Measurements from ENCODE around the gene PITRM1. TPM values are rescaled to one million over a fixed set of nuclear protein-coding genes. Genes with fewer than 3 reads are reported as not detected.
A peak's percentile ranks its signal among the peaks of the same experiment; 100 is the strongest.

The PITRM1 gene
- total and polyA plus RNA-seq, 7 experiments from 2014 or later, result 35.1 to 90.8 (median 71.8) TPM

DNA sequence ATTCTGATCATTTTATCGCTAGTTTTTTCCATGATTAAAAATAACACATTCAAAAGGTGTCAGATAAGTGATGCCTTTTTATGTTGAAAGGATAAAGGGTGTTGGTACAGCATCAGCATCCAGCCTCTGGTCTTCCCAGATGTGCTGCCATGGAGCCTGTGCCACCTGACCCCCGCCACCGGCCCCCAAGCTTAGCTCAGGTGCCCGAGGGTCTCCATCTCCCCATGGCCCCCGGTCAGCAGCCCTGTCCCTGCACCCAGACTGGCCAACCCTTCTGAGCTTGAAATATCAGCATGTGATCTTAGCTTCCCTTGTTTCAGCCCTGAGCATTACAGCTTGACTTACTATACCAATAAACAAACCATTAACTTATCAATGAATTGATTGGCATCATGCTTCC lies 80.7 kb downstream of the PITRM1 start:
- Histone ChIP-seq H3K36me3 (ENCODE audit: control insufficient read depth in 2 of 3, insufficient read depth in 3 of 3, low read length in 3 of 3) (peaks cover 0 to 4% (median 0%) of the 10 kb centered on the region in 3 experiments), H3K4me3 (ENCODE audit: low read length) (no peak overlapping the region), H3K4me1 (ENCODE audit: control insufficient read depth in 2 of 2, insufficient read depth in 2 of 2, low read length in 2 of 2) (peaks cover 0 to 14% of the 10 kb centered on the region in 2 donors), H3K27ac (ENCODE audit: low read depth, low read length) (no peak overlapping the region), H3K9me3 (ENCODE audit: control insufficient read depth in 2 of 3, low read length in 3 of 3) (no peaks in the 10 kb centered on the region), H3K27me3 (ENCODE audit: control insufficient read depth in 2 of 2, insufficient read depth in 2 of 2, low read length in 2 of 2) (no peaks in the 10 kb centered on the region)
- ChIA-PET CTCF (interaction anchor here (0.7 kb wide), 1 partner anchor 28 kb away, joined by 3 read pairs; no protein-coding TSS in a partner anchor), POLR2A (interaction anchor here (1.3 kb wide), 1 partner anchor 9 kb away, joined by 3 read pairs; no protein-coding TSS in a partner anchor)
- Mint-ChIP-seq H3K36me3 (peaks cover 3 to 43% (median 24%) of the 10 kb centered on the region in 5 donors), H3K9me3 (no peaks in the 10 kb centered on the region), H3K4me3 (peak overlapping the region in 2 of 10 donors; percentile 52 to 64), H3K27ac (peak overlapping the region in 2 of 9 donors; percentile 6 to 78), H3K4me1 (peaks cover 33 to 61% (median 47%) of the 10 kb centered on the region in 7 donors), H3K27me3 (no peaks in the 10 kb centered on the region)
- intact Hi-C loops (cut with micrococcal nuclease), result no loop called here
- no peak for DNase-seq
- ATAC-seq, result no peak

DNA sequence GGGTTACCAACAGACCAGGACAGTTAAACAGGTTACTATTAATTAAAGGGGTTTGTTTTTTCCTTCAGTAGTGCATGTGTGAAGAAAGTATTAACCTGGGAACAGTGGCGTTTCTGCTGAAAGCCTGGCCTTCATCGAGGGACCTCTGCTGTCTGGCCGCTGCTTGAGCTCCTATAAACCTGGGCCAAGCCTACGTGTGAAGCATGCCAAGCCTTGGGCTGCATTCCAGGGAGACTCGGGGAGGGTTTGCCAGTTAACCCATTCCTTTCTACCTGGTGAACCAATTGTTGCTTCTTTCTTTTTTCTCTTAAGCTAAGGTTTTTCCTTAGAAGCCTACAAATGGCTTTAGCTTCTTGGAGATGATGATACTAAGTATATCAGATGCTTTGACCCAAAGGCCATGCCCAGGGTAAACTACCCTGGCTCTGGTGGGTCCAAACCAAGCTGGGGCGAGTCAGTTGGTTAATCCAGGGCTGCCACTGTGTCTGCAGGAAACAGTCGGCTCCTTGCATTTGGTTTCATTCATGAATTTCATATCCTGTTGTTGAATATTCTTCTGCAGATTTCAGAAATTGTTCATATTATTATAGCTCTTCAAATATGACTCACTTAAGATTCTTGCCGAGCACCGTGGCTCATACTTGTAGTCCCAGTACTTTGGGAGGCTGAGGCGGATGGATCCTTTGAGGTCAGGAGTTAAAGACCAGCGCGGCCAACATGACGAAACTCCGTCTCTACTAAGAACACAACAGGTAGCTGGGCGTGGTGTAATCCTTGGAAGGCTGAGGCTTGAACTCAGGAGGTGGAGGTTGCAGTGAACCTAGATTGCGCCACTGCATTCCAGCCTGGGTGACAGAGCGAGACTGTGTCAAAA lies 81.4 kb downstream of the PITRM1 start:
- Mint-ChIP-seq H3K27me3 (no peaks in the 10 kb centered on the region), H3K4me3 (peak overlapping the region in 1 of 10 donors; percentile 80), H3K9me3 (no peaks in the 10 kb centered on the region), H3K36me3 (peaks cover 3 to 44% (median 24%) of the 10 kb centered on the region in 5 donors), H3K4me1 (peaks cover 35 to 64% (median 54%) of the 10 kb centered on the region in 7 donors), H3K27ac (peak overlapping the region in 1 of 9 donors; percentile 86)
- Histone ChIP-seq H3K27ac (ENCODE audit: low read depth, low read length) (no peak overlapping the region), H3K9me3 (ENCODE audit: control insufficient read depth in 2 of 3, low read length in 3 of 3) (no peaks in the 10 kb centered on the region), H3K4me3 (ENCODE audit: low read length) (no peak overlapping the region), H3K36me3 (ENCODE audit: control insufficient read depth in 2 of 3, insufficient read depth in 3 of 3, low read length in 3 of 3) (peaks cover 0 to 4% (median 0%) of the 10 kb centered on the region in 3 experiments), H3K27me3 (ENCODE audit: control insufficient read depth in 2 of 2, insufficient read depth in 2 of 2, low read length in 2 of 2) (no peaks in the 10 kb centered on the region), H3K4me1 (ENCODE audit: control insufficient read depth in 2 of 2, insufficient read depth in 2 of 2, low read length in 2 of 2) (peaks cover 0 to 14% of the 10 kb centered on the region in 2 donors)
- intact Hi-C loops (cut with micrococcal nuclease), result no loop called here
- no peak for ATAC-seq
- CTCF ChIA-PET, result interaction anchor here (0.7 kb wide), 1 partner anchor 28 kb away, joined by 3 read pairs; no protein-coding TSS in a partner anchor
- POLR2A ChIA-PET, result no interaction called here
- no peak for DNase-seq

DNA sequence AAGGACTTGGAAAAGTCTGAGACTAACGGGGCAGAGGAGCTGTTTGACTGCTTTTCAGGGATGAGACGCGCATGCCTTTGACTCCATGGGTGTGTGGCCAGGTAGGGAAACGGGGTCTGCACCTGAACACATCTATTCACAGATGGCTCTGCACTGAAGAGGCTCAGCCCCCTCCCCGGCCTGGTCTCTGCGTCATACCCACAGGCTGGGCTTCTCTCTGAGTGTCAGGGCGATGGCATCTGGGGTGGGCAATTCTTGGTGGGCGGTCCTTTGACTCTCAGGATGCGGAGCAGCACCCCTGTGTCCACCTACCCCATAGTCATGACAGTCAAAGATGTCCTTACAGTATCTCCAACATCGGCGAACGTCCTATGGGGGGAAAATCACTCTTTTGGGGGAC lies 82.2 kb downstream of the PITRM1 start:
- CTCF ChIA-PET, result no interaction called here
- Mint-ChIP-seq H3K4me1 (peaks cover 32 to 61% (median 50%) of the 10 kb centered on the region in 7 donors), H3K27me3 (no peaks in the 10 kb centered on the region), H3K36me3 (peaks cover 3 to 47% (median 24%) of the 10 kb centered on the region in 5 donors), H3K27ac (no peak overlapping the region), H3K4me3 (peak overlapping the region in 1 of 10 donors; percentile 3), H3K9me3 (no peaks in the 10 kb centered on the region)
- DNase-seq, result no peak
- Histone ChIP-seq H3K4me3 (ENCODE audit: low read length) (no peak overlapping the region), H3K36me3 (ENCODE audit: control insufficient read depth in 2 of 3, insufficient read depth in 3 of 3, low read length in 3 of 3) (peaks cover 0 to 4% (median 0%) of the 10 kb centered on the region in 3 experiments), H3K4me1 (ENCODE audit: control insufficient read depth in 2 of 2, insufficient read depth in 2 of 2, low read length in 2 of 2) (peaks cover 0 to 13% of the 10 kb centered on the region in 2 donors), H3K27me3 (ENCODE audit: control insufficient read depth in 2 of 2, insufficient read depth in 2 of 2, low read length in 2 of 2) (no peaks in the 10 kb centered on the region), H3K27ac (ENCODE audit: low read depth, low read length) (no peak overlapping the region), H3K9me3 (ENCODE audit: control insufficient read depth in 2 of 3, low read length in 3 of 3) (no peaks in the 10 kb centered on the region)
- no peak for ATAC-seq
- POLR2A ChIA-PET, result no interaction called here
- intact Hi-C loops (cut with micrococcal nuclease), result no loop called here

Other genes with a start within 250 kb of the PITRM1 start
- gene PFKP, start 105.2 kb downstream of the PITRM1 start, total RNA-seq, result 100 to 1,000 TPM in 1 of 5 experiments, 10 to 100 TPM in 4; 43.8 to 219 (median 50.0) TPM
- 10 to 100 TPM; 23.8 to 33.5 TPM for gene PFKP, start 105.2 kb downstream of the PITRM1 start, polyA plus RNA-seq